GM23338 (cell line): ENCODE data around the gene GRIN2D. TPM values are rescaled to one million over a fixed set of nuclear protein-coding genes. Genes with fewer than 3 reads are reported as not detected.

Source experiments
- ATAC-seq: fragments of 200-7000 bp; cut with Tn5 transposase; 3 replicates; pipeline ENCODE4 v1.9.1; 2020
- DNase-seq: peaks from one replicate; pipeline ENCODE4 v3.0.0-alpha.2; 2015; ENCODE audit warnings: low spot score
- H2AFZ ChIP-seq: fragments of 200-600 bp; sonication (generic); 2 replicates; pipeline ENCODE4 v1.8.0; 2016; ENCODE audit warnings: antibody characterized with exemption, mild to moderate bottlenecking, moderate library complexity
- H3F3A ChIP-seq: fragments of 200-600 bp; sonication (generic); replicated peaks from 2 replicates; pipeline ENCODE4 v1.8.0; 2017; ENCODE audit warnings: antibody characterized with exemption, mixed run types, low read depth
- H3K27ac ChIP-seq: fragments of 200-600 bp; sonication (generic); 2 replicates; pipeline ENCODE4 v1.6.1; 2016; ENCODE audit warnings: low read depth
- H3K27me3 ChIP-seq: fragments of 200-600 bp; sonication (generic); 2 replicates; pipeline ENCODE4 v1.8.0; 2016; ENCODE audit warnings: mild to moderate bottlenecking, mixed run types, moderate library complexity; ENCODE audit not compliant: insufficient read depth
- H3K36me3 ChIP-seq: fragments of 200-600 bp; sonication (generic); 2 replicates; pipeline ENCODE4 v1.8.0; 2016; ENCODE audit warnings: mild to moderate bottlenecking; ENCODE audit not compliant: insufficient read depth
- H3K4me1 ChIP-seq: fragments of 200-600 bp; sonication (generic); 2 replicates; pipeline ENCODE4 v1.8.0; 2016; ENCODE audit warnings: mild to moderate bottlenecking, moderate library complexity; ENCODE audit not compliant: insufficient read depth
- H3K4me2 ChIP-seq: fragments of 200-600 bp; sonication (generic); 2 replicates; pipeline ENCODE4 v1.7.1; 2017; ENCODE audit warnings: mixed run types
- H3K4me3 ChIP-seq: fragments of 200-600 bp; sonication (generic); 2 replicates; pipeline ENCODE4 v1.6.1; 2016; ENCODE audit warnings: mixed run types
- H3K79me2 ChIP-seq: fragments of 200-600 bp; sonication (generic); replicated peaks from 2 replicates; pipeline ENCODE4 v1.8.0; 2017; ENCODE audit warnings: mild to moderate bottlenecking; ENCODE audit not compliant: insufficient read depth
- H3K9me2 ChIP-seq: fragments of 200-600 bp; sonication (generic); 2 replicates; pipeline ENCODE4 v1.8.0; 2017; ENCODE audit not compliant: insufficient read depth
- H4K20me1 ChIP-seq: fragments of 200-600 bp; sonication (generic); replicated peaks from 2 replicates; pipeline ENCODE4 v1.8.0; 2017; ENCODE audit warnings: mild to moderate bottlenecking; ENCODE audit not compliant: insufficient read depth
- H3K27ac Mint-ChIP-seq: 2 replicates; pipeline ENCODE4 v1.8.0; 2020; ENCODE audit warnings: inconsistent platforms, mild to moderate bottlenecking, moderate library complexity, mixed read lengths
- H3K27me3 Mint-ChIP-seq: 3 replicates; pipeline ENCODE4 v1.8.0; 2022; ENCODE audit warnings: low read depth, mild to moderate bottlenecking, moderate library complexity, mixed read lengths, inconsistent platforms; ENCODE audit not compliant: insufficient read depth, poor library complexity
- H3K36me3 Mint-ChIP-seq: 3 replicates; pipeline ENCODE4 v1.8.0; 2021; ENCODE audit warnings: low read depth, mild to moderate bottlenecking, inconsistent platforms, moderate library complexity, mixed read lengths
- H3K4me1 Mint-ChIP-seq: 3 replicates; pipeline ENCODE4 v1.8.0; 2020; ENCODE audit warnings: mild to moderate bottlenecking, inconsistent platforms, mixed read lengths
- H3K4me3 Mint-ChIP-seq: 3 replicates; pipeline ENCODE4 v1.8.0; 2021; ENCODE audit warnings: moderate library complexity, mild to moderate bottlenecking, inconsistent platforms, mixed read lengths
- H3K9me3 Mint-ChIP-seq: 3 replicates; pipeline ENCODE4 v1.8.0; 2020; ENCODE audit warnings: moderate library complexity, mild to moderate bottlenecking, inconsistent platforms, mixed read lengths
- CREB1 ChIP-seq: fragments of 250-450 bp; sonication (Bioruptor Pico); IDR thresholded peaks from 2 replicates; pipeline ENCODE4 v1.5.0; 2020; ENCODE audit warnings: low read depth, mild to moderate bottlenecking, moderate library complexity
- ETS1 ChIP-seq: IDR thresholded peaks from 2 replicates; pipeline ENCODE4 v1.6.1; 2016; ENCODE audit warnings: antibody characterized with exemption
- EZH2 ChIP-seq: fragments of 200-600 bp; sonication (generic); IDR thresholded peaks from one replicate; pipeline ENCODE4 v1.8.0; 2017; ENCODE audit warnings: antibody characterized with exemption, mild to moderate bottlenecking, low read depth; ENCODE audit not compliant: unreplicated experiment
- EZH2phosphoT487 ChIP-seq: fragments of 200-600 bp; sonication (generic); IDR thresholded peaks from one replicate; pipeline ENCODE4 v1.8.1; 2018; ENCODE audit warnings: antibody characterized with exemption; ENCODE audit not compliant: unreplicated experiment
- JUNB ChIP-seq: IDR thresholded peaks from one replicate; pipeline ENCODE4 v1.6.1; 2016; ENCODE audit warnings: antibody characterized with exemption; ENCODE audit not compliant: unreplicated experiment
- NANOG ChIP-seq: IDR thresholded peaks from 2 replicates; pipeline ENCODE4 v1.6.1; 2016; ENCODE audit warnings: antibody characterized with exemption, borderline replicate concordance
- POLR2AphosphoS5 ChIP-seq: IDR thresholded peaks from 2 replicates; pipeline ENCODE4 v1.6.1; 2016; ENCODE audit warnings: antibody characterized with exemption, low read depth
- REST ChIP-seq: IDR thresholded peaks from one replicate; pipeline ENCODE4 v1.6.1; 2018; ENCODE audit warnings: antibody characterized with exemption; ENCODE audit not compliant: unreplicated experiment
- STAT1 ChIP-seq: IDR thresholded peaks from one replicate; pipeline ENCODE4 v1.6.1; 2016; ENCODE audit warnings: antibody characterized with exemption; ENCODE audit not compliant: unreplicated experiment
- ZNF114 ChIP-seq: fragments of 250-450 bp; sonication (Bioruptor Pico); IDR thresholded peaks from 2 replicates; pipeline ENCODE4 v1.5.0; 2020; ENCODE audit warnings: mild to moderate bottlenecking, moderate library complexity
- ZNF331 ChIP-seq: fragments of 250-450 bp; sonication (Bioruptor Pico); IDR thresholded peaks from 2 replicates; pipeline ENCODE4 v1.5.0; 2020; ENCODE audit warnings: low read depth, mild to moderate bottlenecking, moderate library complexity
- polyA plus RNA-seq: library from polyadenylated mRNA; unstranded; fragments of >200 nt; fragmentation: Nextera tagmentation; extraction: Ambion mirVana; gene quantifications from 2 replicates; pipeline ENCODE4 v1.2.1, GENCODE V29; 2016
- total RNA-seq: library from RNA; depleted of rRNA; stranded (reverse); fragments of >200 nt; shearing (Covaris generic); gene quantifications from 2 replicates; pipeline ENCODE4 v1.2.3, GENCODE V29; 2014
- TF ChIP-seq, protein P1 (sequence below): fragments of 250-450 bp; sonication (Bioruptor Pico); IDR thresholded peaks from 2 replicates; pipeline ENCODE4 v1.5.0; 2020; ENCODE audit warnings: mild to moderate bottlenecking, moderate library complexity
- TF ChIP-seq, protein P2 (sequence below), 2 experiments: fragments of 200-600 bp in 1 of 2; sonication (generic) in 1 of 2; conservative IDR thresholded peaks; 2 replicates each; pipeline versions ENCODE4 v1.5.1 to v1.6.1; 2016 to 2017; ENCODE audit warnings: antibody characterized with exemption in 2 of 2, low read depth in 2 of 2, mild to moderate bottlenecking in 2 of 2, moderate library complexity in 1 of 2

GRIN2D gene
- total and polyA plus RNA-seq, 2 experiments from 2014 or later: 4.4 to 20.0 TPM

- Mint-ChIP-seq H3K27ac (no peak overlapping the region), H3K4me1 (peaks cover 45% of the 10 kb centered on the region), H3K4me3 (peak overlapping the region; percentile 73), H3K9me3 (peaks cover 3% of the 10 kb centered on the region; the same call in 2 of the 3 replicates), H3K36me3 (peaks cover 20% of the 10 kb centered on the region), H3K27me3 (peaks cover 55% of the 10 kb centered on the region)
- Histone ChIP-seq H4K20me1 (peaks cover 8% of the 10 kb centered on the region; the same call in 1 of the 2 replicates), H3K27me3 (peaks cover 59% of the 10 kb centered on the region), H3F3A (peaks cover 10% of the 10 kb centered on the region), H3K79me2 (peaks cover 20% of the 10 kb centered on the region), H3K4me3 (peak overlapping the region; percentile 74), H2AFZ (peak overlapping the region; percentile 86), H3K27ac (no peak overlapping the region), H3K36me3 (peaks cover 6% of the 10 kb centered on the region), H3K9me2 (no peaks in the 10 kb centered on the region), H3K4me1 (peaks cover 44% of the 10 kb centered on the region), H3K4me2 (peak overlapping the region; percentile 95)
- DNase-seq (peak; percentile 42), ATAC-seq (no peak)
- TF ChIP-seq STAT1 (no peak), ZNF331 (CRISPR knock-in tag) (no peak), POLR2AphosphoS5 (no peak), ZNF114 (CRISPR knock-in tag) (no peak), ETS1 (no peak), NANOG (no peak), REST (no peak), CREB1 (CRISPR knock-in tag) (no peak), JUNB (no peak), EZH2phosphoT487 (no peak), EZH2 (no peak)
- TF ChIP-seq, protein P1, sequence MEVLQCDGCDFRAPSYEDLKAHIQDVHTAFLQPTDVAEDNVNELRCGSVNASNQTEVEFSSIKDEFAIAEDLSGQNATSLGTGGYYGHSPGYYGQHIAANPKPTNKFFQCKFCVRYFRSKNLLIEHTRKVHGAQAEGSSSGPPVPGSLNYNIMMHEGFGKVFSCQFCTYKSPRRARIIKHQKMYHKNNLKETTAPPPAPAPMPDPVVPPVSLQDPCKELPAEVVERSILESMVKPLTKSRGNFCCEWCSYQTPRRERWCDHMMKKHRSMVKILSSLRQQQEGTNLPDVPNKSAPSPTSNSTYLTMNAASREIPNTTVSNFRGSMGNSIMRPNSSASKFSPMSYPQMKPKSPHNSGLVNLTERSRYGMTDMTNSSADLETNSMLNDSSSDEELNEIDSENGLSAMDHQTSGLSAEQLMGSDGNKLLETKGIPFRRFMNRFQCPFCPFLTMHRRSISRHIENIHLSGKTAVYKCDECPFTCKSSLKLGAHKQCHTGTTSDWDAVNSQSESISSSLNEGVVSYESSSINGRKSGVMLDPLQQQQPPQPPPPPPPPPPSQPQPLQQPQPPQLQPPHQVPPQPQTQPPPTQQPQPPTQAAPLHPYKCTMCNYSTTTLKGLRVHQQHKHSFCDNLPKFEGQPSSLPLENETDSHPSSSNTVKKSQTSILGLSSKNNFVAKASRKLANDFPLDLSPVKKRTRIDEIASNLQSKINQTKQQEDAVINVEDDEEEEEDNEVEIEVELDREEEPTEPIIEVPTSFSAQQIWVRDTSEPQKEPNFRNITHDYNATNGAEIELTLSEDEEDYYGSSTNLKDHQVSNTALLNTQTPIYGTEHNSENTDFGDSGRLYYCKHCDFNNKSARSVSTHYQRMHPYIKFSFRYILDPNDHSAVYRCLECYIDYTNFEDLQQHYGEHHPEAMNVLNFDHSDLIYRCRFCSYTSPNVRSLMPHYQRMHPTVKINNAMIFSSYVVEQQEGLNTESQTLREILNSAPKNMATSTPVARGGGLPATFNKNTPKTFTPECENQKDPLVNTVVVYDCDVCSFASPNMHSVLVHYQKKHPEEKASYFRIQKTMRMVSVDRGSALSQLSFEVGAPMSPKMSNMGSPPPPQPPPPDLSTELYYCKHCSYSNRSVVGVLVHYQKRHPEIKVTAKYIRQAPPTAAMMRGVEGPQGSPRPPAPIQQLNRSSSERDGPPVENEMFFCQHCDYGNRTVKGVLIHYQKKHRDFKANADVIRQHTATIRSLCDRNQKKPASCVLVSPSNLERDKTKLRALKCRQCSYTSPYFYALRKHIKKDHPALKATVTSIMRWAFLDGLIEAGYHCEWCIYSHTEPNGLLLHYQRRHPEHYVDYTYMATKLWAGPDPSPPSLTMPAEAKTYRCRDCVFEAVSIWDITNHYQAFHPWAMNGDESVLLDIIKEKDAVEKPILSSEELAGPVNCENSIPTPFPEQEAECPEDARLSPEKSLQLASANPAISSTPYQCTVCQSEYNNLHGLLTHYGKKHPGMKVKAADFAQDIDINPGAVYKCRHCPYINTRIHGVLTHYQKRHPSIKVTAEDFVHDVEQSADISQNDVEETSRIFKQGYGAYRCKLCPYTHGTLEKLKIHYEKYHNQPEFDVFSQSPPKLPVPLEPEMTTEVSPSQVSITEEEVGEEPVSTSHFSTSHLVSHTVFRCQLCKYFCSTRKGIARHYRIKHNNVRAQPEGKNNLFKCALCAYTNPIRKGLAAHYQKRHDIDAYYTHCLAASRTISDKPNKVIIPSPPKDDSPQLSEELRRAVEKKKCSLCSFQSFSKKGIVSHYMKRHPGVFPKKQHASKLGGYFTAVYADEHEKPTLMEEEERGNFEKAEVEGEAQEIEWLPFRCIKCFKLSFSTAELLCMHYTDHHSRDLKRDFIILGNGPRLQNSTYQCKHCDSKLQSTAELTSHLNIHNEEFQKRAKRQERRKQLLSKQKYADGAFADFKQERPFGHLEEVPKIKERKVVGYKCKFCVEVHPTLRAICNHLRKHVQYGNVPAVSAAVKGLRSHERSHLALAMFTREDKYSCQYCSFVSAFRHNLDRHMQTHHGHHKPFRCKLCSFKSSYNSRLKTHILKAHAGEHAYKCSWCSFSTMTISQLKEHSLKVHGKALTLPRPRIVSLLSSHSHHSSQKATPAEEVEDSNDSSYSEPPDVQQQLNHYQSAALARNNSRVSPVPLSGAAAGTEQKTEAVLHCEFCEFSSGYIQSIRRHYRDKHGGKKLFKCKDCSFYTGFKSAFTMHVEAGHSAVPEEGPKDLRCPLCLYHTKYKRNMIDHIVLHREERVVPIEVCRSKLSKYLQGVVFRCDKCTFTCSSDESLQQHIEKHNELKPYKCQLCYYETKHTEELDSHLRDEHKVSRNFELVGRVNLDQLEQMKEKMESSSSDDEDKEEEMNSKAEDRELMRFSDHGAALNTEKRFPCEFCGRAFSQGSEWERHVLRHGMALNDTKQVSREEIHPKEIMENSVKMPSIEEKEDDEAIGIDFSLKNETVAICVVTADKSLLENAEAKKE (CRISPR knock-in tag): no peak
- TF ChIP-seq, protein P2, sequence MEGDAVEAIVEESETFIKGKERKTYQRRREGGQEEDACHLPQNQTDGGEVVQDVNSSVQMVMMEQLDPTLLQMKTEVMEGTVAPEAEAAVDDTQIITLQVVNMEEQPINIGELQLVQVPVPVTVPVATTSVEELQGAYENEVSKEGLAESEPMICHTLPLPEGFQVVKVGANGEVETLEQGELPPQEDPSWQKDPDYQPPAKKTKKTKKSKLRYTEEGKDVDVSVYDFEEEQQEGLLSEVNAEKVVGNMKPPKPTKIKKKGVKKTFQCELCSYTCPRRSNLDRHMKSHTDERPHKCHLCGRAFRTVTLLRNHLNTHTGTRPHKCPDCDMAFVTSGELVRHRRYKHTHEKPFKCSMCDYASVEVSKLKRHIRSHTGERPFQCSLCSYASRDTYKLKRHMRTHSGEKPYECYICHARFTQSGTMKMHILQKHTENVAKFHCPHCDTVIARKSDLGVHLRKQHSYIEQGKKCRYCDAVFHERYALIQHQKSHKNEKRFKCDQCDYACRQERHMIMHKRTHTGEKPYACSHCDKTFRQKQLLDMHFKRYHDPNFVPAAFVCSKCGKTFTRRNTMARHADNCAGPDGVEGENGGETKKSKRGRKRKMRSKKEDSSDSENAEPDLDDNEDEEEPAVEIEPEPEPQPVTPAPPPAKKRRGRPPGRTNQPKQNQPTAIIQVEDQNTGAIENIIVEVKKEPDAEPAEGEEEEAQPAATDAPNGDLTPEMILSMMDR (conservative IDR thresholded peaks at IDR 0.05; ENCODE audit: low read depth in 2 of 2): no peak
Observed at GRCh38 chr19:48392860-48393558, 459 bp upstream of the GRIN2D start.
